A549 (cell line): Measurements from ENCODE around the gene C11orf98. TPM values are rescaled to one million over a fixed set of nuclear protein-coding genes. Genes with fewer than 3 reads are reported as not detected.

ENCODE experiments used
- ATAC-seq, 2 experiments: fragments of 200-7000 bp in 1 of 2; fragments of >200 bp in 1 of 2; cut with Nextera tagmentation in 1 of 2; cut with Tn5 transposase in 1 of 2; 3 replicates each; pipeline versions ENCODE4 v1.8.0 to v1.9.1; 2018 to 2020; ENCODE audit warnings: mild to moderate bottlenecking in 1 of 2, moderate library complexity in 1 of 2
- CTCF ChIA-PET: fragments of 300-600 bp; sonication (Branson Sonifier 250); formaldehyde crosslinking; extraction: SDS; loops from one replicate; lab custom pipeline; 2021; ENCODE audit warnings: antibody characterized with exemption, inconsistent platforms; lab: Yijun Ruan, JAX
- POLR2A ChIA-PET: fragments of 350-600 bp; formaldehyde crosslinking; extraction: SDS; loops from one replicate; lab custom pipeline; 2021; ENCODE audit warnings: antibody characterized with exemption, inconsistent platforms; lab: Yijun Ruan, JAX
- DNase-seq, 2 experiments: peaks; one replicate each; pipeline versions ENCODE4 v3.0.0 to v3.0.0-alpha.2; 2011 to 2016; ENCODE audit warnings: low read depth in 1 of 2, low spot score in 1 of 2
- FAIRE-seq: peaks from 2 replicates; lab custom pipeline; 2011; peaks lifted over from hg19 to GRCh38; lab: Jason Lieb, UNC
- H3K27ac ChIP-seq, 2 experiments: fragments of >200 bp; sonication (Bioruptor Twin); formaldehyde crosslinking; 3 replicates each; pipeline ENCODE4 v1.5.1; 2016 to 2017
- H3K4me1 ChIP-seq: fragments of >200 bp; sonication (Bioruptor Twin); formaldehyde crosslinking; 3 replicates; pipeline ENCODE4 v1.6.1; 2016
- H3K4me2 ChIP-seq: fragments of >200 bp; sonication (Bioruptor Twin); formaldehyde crosslinking; 3 replicates; pipeline ENCODE4 v1.6.1; 2016
- H3K4me3 ChIP-seq: fragments of >200 bp; sonication (Bioruptor Twin); formaldehyde crosslinking; 3 replicates; pipeline ENCODE4 v1.5.1; 2016
- H3K9me3 ChIP-seq: fragments of >200 bp; sonication (Bioruptor Twin); formaldehyde crosslinking; 3 replicates; pipeline ENCODE4 v1.6.1; 2016
- BHLHE40 ChIP-seq: IDR thresholded peaks from 2 replicates; pipeline ENCODE4 v1.6.1; 2012; ENCODE audit warnings: low read depth, low read length, inconsistent platforms
- CBX8 ChIP-seq: fragments of 200-600 bp; sonication (generic); IDR thresholded peaks from 2 replicates; pipeline ENCODE4 v1.6.1; 2016
- CHD2 ChIP-seq: fragments of 150-350 bp; IDR thresholded peaks from 2 replicates; pipeline ENCODE4 v1.6.1; 2014; ENCODE audit warnings: low read length; ENCODE audit not compliant: partially characterized antibody
- EP300 ChIP-seq, 2 experiments: fragments of >200 bp; sonication (Bioruptor Twin); formaldehyde crosslinking; IDR thresholded peaks; 2 replicates in 1 of 2; 3 replicates in 1 of 2; pipeline ENCODE4 v1.6.1; 2016 to 2017
- GATA3 ChIP-seq: IDR thresholded peaks from 2 replicates; pipeline ENCODE4 v1.6.1; 2012; ENCODE audit warnings: borderline replicate concordance
- HOXB13 ChIP-seq: fragments of 250-450 bp; sonication (Bioruptor Pico); IDR thresholded peaks from 2 replicates; pipeline ENCODE4 v1.5.0; 2020; ENCODE audit warnings: low read depth, mild to moderate bottlenecking, moderate library complexity
- JUN ChIP-seq, 2 experiments: fragments of >200 bp; sonication (Bioruptor Twin); formaldehyde crosslinking; IDR thresholded peaks; 2 replicates in 1 of 2; 3 replicates in 1 of 2; pipeline ENCODE4 v1.6.1; 2016 to 2017
- JUNB ChIP-seq: fragments of >200 bp; sonication (Bioruptor Twin); formaldehyde crosslinking; IDR thresholded peaks from 2 replicates; pipeline ENCODE4 v1.6.1; 2016
- KDM5A ChIP-seq: fragments of 200-600 bp; sonication (generic); IDR thresholded peaks from 2 replicates; pipeline ENCODE4 v1.6.1; 2016; ENCODE audit warnings: antibody characterized with exemption, mild to moderate bottlenecking
- MYC ChIP-seq: IDR thresholded peaks from 2 replicates; pipeline ENCODE4 v1.6.1; 2012; ENCODE audit warnings: mild to moderate bottlenecking, inconsistent platforms, low read length, improper control_type of control experiment, borderline replicate concordance
- NFE2L2 ChIP-seq: fragments of 150-350 bp; conservative IDR thresholded peaks from 2 replicates; pipeline ENCODE4 v1.6.1; 2014; ENCODE audit warnings: low read length
- POLR2AphosphoS2 ChIP-seq: conservative IDR thresholded peaks from 2 replicates; pipeline ENCODE4 v1.6.1; 2012; ENCODE audit warnings: low read length, improper control_type of control experiment, inconsistent platforms
- SREBF2 ChIP-seq: fragments of 450-650 bp; IDR thresholded peaks from 2 replicates; pipeline ENCODE4 v1.6.1; 2014; ENCODE audit warnings: mild to moderate bottlenecking, moderate library complexity
- TP53 ChIP-seq: fragments of 250-450 bp; sonication (Bioruptor Pico); IDR thresholded peaks from 2 replicates; pipeline ENCODE4 v1.5.0; 2021; ENCODE audit warnings: mild to moderate bottlenecking, moderate library complexity
- WGBS: methylation state at CpG from one replicate; pipeline ENCODE4 v1.1.6; 2017; ENCODE audit errors: missing lambda C conversion rate; 5-methylcytosine and 5-hydroxymethylcytosine counted together
- polyA plus RNA-seq, 4 experiments: library from polyadenylated mRNA; depleted of rRNA in 3 of 4; stranded (reverse); fragments of >200 nt; fragmentation: RNase III in 1 of 4; extraction: RNeasy Plus Mini Kit Qiagen cat#74134 plus additional on column Dnase treatment in 1 of 4; gene quantifications; 2 replicates in 3 of 4; 3 replicates in 1 of 4; pipeline ENCODE4 v1.2.3, GENCODE V29; 2011 to 2017
- TF ChIP-seq, protein P1 (sequence below): fragments of >200 bp; sonication (Bioruptor Twin); formaldehyde crosslinking; IDR thresholded peaks from 3 replicates; pipeline ENCODE4 v1.6.1; 2016
- TF ChIP-seq, protein P2 (sequence below): IDR thresholded peaks from 2 replicates; pipeline ENCODE4 v1.6.1; 2012
- TF ChIP-seq, protein P3 (sequence below): fragments of 150-350 bp; IDR thresholded peaks from 2 replicates; pipeline ENCODE4 v1.6.1; 2014; ENCODE audit warnings: low read depth, mild to moderate bottlenecking, low read length

The C11orf98 gene
- polyA plus RNA-seq, 2 of the 4 experiments (the other 2 are of a cell fraction): 91.7 to 140 TPM

DNA sequence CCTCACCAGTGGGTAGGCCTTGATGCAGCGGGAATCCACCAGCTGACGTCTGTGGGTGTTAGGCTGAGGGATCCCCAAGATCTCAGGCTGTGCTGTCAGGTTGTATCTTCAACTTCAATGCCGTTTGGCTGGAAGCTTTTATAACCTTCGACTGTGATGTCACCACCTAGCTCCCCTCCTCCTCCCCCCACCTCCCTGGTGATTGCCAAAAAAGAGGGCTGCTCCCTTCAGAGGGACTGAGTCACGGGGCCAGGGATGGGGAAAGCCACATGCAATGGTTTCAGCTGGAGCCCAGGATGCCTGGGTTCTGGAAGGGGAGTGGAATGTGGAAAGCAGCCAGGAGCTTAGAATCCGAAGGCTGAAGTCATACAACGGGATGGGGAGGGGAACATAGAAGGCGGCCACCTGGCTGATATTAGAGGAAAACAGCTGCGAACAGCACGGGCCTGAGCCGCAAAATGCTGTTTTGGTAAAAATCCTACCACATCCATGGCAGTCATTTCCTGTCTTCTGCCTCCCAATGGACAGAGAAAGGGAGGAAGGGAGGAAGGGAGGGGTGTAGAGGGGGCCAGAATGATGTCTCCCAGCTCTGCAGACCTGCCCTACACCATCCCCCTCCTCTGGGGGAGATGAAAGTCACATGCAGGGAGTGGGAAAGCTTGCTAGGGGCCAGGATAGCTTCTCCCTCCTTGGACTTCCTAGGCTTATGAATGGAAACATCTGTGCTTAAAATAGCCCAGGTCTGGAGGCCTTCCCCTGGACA lies 24.6 kb upstream of the C11orf98 start, which contains the start of gene LRRN4CL:
LRRN4CL (minus strand) TSS at position 110 of the 763 bp plus-strand sequence. CDS start 1,022 bp downstream, outside the sequence.
- 75% methylated on average over 11 of the region's 11 CpGs for WGBS
- Histone ChIP-seq H3K9me3 (no peaks in the 10 kb centered on the region), H3K4me3 (no peak within 1 kb of the TSS), H3K4me2 (no peak within 1 kb of the TSS), H3K4me1 (peaks cover 4% of the 10 kb centered on the region; the same call in 1 of the 3 replicates), H3K27ac (no peak within 1 kb of the TSS)
- FAIRE-seq (no peak), DNase-seq (no peak), ATAC-seq (peak; percentile 11 to 45; a peak in 5 of 6 replicates)
- ChIA-PET POLR2A (interaction anchor here (0.6 to 1.9 kb wide), 6 partner anchors 16 to 151 kb away, joined by 3 to 6 read pairs (median 3); partner anchors contain the start of genes C11orf98, CSKMT, HNRNPUL2 and TTC9C), CTCF (interaction anchor here (0.9 to 9.8 kb wide), 10 partner anchors 8 to 297 kb away, joined by 3 to 126 read pairs (median 5); partner anchors contain the start of genes LBHD1, UBXN1 and UQCC3)
- no peak for TF ChIP-seq CBX8
- no peak for TF ChIP-seq SREBF2
- no peak for TF ChIP-seq CHD2
- TF ChIP-seq MYC: no peak
- TF ChIP-seq JUN (IDR thresholded peaks at IDR 0.05): 0 out of 5 replicates have a peak, but pooled peaks of 1 of the 2 experiments have one; percentile 20

DNA sequence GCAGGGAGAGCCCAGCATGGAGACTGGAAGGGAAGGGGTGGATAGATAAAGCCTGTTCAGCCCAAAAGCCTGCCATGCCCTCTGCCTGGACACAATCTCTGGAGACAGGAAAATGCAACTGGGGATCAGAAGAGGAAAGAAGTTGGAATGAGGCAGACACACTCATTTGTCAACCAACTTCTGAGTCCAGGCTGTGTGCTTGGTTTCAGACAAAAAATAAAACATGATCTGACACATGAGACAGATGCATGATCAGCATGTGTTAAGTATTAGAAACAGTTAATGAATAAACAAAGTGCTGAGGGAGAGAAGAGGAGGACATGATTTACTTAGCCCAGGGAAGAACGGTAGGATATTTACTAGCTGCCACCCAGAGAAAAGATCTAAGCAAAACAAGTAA lies 23.5 kb upstream of the C11orf98 start:
- FAIRE-seq: no peak
- no peak overlapping the region for H3K4me2 ChIP-seq
- no peak overlapping the region for H3K4me3 ChIP-seq
- no peaks in the 10 kb centered on the region for H3K9me3 ChIP-seq
- peak in 1 of 2 experiments; percentile 23; a peak in 2 of 6 replicates for ATAC-seq
- no peak overlapping the region for H3K27ac ChIP-seq
- TF ChIP-seq HOXB13: no peak
- TF ChIP-seq NFE2L2: no peak
- no peak for TF ChIP-seq GATA3
- TF ChIP-seq, protein P1, sequence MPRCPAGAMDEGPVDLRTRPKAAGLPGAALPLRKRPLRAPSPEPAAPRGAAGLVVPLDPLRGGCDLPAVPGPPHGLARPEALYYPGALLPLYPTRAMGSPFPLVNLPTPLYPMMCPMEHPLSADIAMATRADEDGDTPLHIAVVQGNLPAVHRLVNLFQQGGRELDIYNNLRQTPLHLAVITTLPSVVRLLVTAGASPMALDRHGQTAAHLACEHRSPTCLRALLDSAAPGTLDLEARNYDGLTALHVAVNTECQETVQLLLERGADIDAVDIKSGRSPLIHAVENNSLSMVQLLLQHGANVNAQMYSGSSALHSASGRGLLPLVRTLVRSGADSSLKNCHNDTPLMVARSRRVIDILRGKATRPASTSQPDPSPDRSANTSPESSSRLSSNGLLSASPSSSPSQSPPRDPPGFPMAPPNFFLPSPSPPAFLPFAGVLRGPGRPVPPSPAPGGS: no peak
- TF ChIP-seq JUNB: no peak
- no peak for TF ChIP-seq KDM5A
- TF ChIP-seq BHLHE40: no peak
- TF ChIP-seq, protein P2, sequence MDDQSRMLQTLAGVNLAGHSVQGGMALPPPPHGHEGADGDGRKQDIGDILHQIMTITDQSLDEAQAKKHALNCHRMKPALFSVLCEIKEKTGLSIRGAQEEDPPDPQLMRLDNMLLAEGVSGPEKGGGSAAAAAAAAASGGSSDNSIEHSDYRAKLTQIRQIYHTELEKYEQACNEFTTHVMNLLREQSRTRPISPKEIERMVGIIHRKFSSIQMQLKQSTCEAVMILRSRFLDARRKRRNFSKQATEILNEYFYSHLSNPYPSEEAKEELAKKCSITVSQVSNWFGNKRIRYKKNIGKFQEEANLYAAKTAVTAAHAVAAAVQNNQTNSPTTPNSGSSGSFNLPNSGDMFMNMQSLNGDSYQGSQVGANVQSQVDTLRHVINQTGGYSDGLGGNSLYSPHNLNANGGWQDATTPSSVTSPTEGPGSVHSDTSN: no peak
- TF ChIP-seq EP300 (IDR thresholded peaks at IDR 0.05): no peak
- TF ChIP-seq POLR2AphosphoS2: no peak
- no peak for TF ChIP-seq TP53 (CRISPR knock-in tag)
- TF ChIP-seq, protein P3, sequence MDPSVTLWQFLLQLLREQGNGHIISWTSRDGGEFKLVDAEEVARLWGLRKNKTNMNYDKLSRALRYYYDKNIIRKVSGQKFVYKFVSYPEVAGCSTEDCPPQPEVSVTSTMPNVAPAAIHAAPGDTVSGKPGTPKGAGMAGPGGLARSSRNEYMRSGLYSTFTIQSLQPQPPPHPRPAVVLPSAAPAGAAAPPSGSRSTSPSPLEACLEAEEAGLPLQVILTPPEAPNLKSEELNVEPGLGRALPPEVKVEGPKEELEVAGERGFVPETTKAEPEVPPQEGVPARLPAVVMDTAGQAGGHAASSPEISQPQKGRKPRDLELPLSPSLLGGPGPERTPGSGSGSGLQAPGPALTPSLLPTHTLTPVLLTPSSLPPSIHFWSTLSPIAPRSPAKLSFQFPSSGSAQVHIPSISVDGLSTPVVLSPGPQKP: no peak
- H3K4me1 ChIP-seq: peaks cover 4% of the 10 kb centered on the region; the same call in 1 of the 3 replicates
- DNase-seq: no peak
- POLR2A ChIA-PET: interaction anchor here (1.3 to 1.9 kb wide), 2 partner anchors 24 to 65 kb away, joined by 5 to 6 read pairs; partner anchors contain the start of genes C11orf98, CSKMT and ZBTB3
- CTCF ChIA-PET: interaction anchor here (1.7 to 9.8 kb wide), 5 partner anchors 7 to 294 kb away, joined by 4 to 126 read pairs (median 5); partner anchors contain the start of genes LBHD1, UBXN1 and UQCC3
- 40% methylated on average over 1 of the region's 1 CpG for WGBS
